Adipose tissue (tissue), 3 donors: ENCODE data around the gene INHBB. TPM values are rescaled to one million over a fixed set of nuclear protein-coding genes. Genes with fewer than 3 reads are reported as not detected.

Experiments used
- H3K27ac ChIP-seq: one replicate; pipeline ENCODE4 v1.5.1; 2013; ENCODE audit warnings: low read depth, low read length
- WGBS, 3 donors: extraction: QIAGEN DNeasy Blood & Tissue Kit; methylation state at CpG; one replicate each; pipeline ENCODE4 v1.1.7; 2013; 5-methylcytosine and 5-hydroxymethylcytosine counted together
- polyA plus RNA-seq, 3 donors: library from polyadenylated mRNA; stranded (reverse); fragments of 200-250 nt; gene quantifications; one replicate each; pipeline ENCODE4 v1.2.3, GENCODE V29; 2013
- donor health status: healthy with polysubstance abuse.
- donor health status: Bipolar disorder and iron deficiency.
- donor health status: healthy.

The INHBB gene
- polyA plus RNA-seq, 3 donors: 5.4 to 31.9 (median 10.6) TPM

- WGBS, 3 donors: 75 to 81% (median 79%) methylated on average over 24 of the region's 24 CpGs
- H3K27ac ChIP-seq: no peak overlapping the region
Observed at GRCh38 chr2:120330946-120331822, 14.8 kb upstream of the INHBB start.

- no peak overlapping the region for H3K27ac ChIP-seq
- WGBS, 3 donors: 66 to 78% (median 74%) methylated on average over 4 of the region's 4 CpGs
Observed at GRCh38 chr2:120331903-120332302, 14.0 kb upstream of the INHBB start.

GRCh38 chr2:120332384-120332783 is 13.6 kb upstream of the INHBB start:
- WGBS, 3 donors: 90 to 95% (median 93%) methylated on average over 6 of the region's 6 CpGs

GRCh38 chr2:120334068-120334467 is 11.9 kb upstream of the INHBB start:
- WGBS, 3 donors: 93 to 100% (median 98%) methylated on average over 1 of the region's 1 CpG
- H3K27ac ChIP-seq: no peak overlapping the region

More at GRCh38 chr2:120332384-120332783, 13.6 kb upstream of the INHBB start:
- H3K27ac ChIP-seq: no peak overlapping the region

- 79 to 88% (median 84%) methylated on average over 8 of the region's 8 CpGs for WGBS, 3 donors
- H3K27ac ChIP-seq: no peak overlapping the region
Observed at GRCh38 chr2:120336749-120337148, 9.2 kb upstream of the INHBB start.

GRCh38 chr2:120338015-120338414 is 7.9 kb upstream of the INHBB start:
- WGBS, 3 donors: 39 to 79% (median 50%) methylated on average over 1 of the region's 1 CpG
- no peak overlapping the region for H3K27ac ChIP-seq

- no peak overlapping the region for H3K27ac ChIP-seq
- WGBS, 3 donors: 36 to 78% (median 58%) methylated on average over 7 of the region's 7 CpGs
Observed at GRCh38 chr2:120341977-120342376, 4.0 kb upstream of the INHBB start.

GRCh38 chr2:120342446-120342845 is 3.5 kb upstream of the INHBB start:
- no peak overlapping the region for H3K27ac ChIP-seq

GRCh38 chr2:120343100-120343432 is 2.9 kb upstream of the INHBB start:
- 15 to 30% (median 19%) methylated on average over 5 of the region's 5 CpGs for WGBS, 3 donors
- no peak overlapping the region for H3K27ac ChIP-seq

More at GRCh38 chr2:120342446-120342845, 3.5 kb upstream of the INHBB start:
- 30 to 44% (median 42%) methylated on average over 4 to 7 of the region's 7 CpGs for WGBS, 3 donors

GRCh38 chr2:120343433-120344105 is 2.4 kb upstream of the INHBB start:
- WGBS, 3 donors: 3 to 5% (median 3%) methylated on average over 43 of the region's 43 CpGs
- no peak overlapping the region for H3K27ac ChIP-seq

- no peak overlapping the region for H3K27ac ChIP-seq
- 0 to 2% (median 1%) methylated on average over 60 to 73 of the region's 75 CpGs for WGBS, 3 donors
Observed at GRCh38 chr2:120344214-120344975, 1.5 kb upstream of the INHBB start.

- no peak overlapping the region for H3K27ac ChIP-seq
- 0 to 1% (median 1%) methylated on average over 56 to 90 of the region's 90 CpGs for WGBS, 3 donors
Observed at GRCh38 chr2:120344976-120345581, 857 bp upstream of the INHBB start.

GRCh38 chr2:120345608-120346007 is 328 bp upstream of the INHBB start:
- no peak overlapping the region for H3K27ac ChIP-seq

GRCh38 chr2:120346667-120347358 is 877 bp downstream of the INHBB start:
- WGBS, 3 donors: 1 to 3% (median 2%) methylated on average over 44 to 54 of the region's 54 CpGs
- H3K27ac ChIP-seq: no peak overlapping the region

More at GRCh38 chr2:120345608-120346007, 328 bp upstream of the INHBB start:
- WGBS, 3 donors: 0 to 1% (median 1%) methylated on average over 30 to 58 of the region's 62 CpGs

- WGBS, 3 donors: 8 to 19% (median 13%) methylated on average over 27 of the region's 27 CpGs
- no peak overlapping the region for H3K27ac ChIP-seq
Observed at GRCh38 chr2:120347396-120348060, 1.6 kb downstream of the INHBB start.

- H3K27ac ChIP-seq: no peak overlapping the region
- WGBS, 3 donors: 42 to 45% (median 44%) methylated on average over 7 of the region's 7 CpGs
Observed at GRCh38 chr2:120348134-120348736, 2.3 kb downstream of the INHBB start.
